Measurements from ENCODE around the gene FURIN.

GRCh38 chr15:90822204-90822955 lies 46.0 kb upstream of the FURIN start:
- TF ChIP-seq POLR2A (IDR thresholded peaks at IDR 0.05; ENCODE audit: control extremely low read depth in 1 of 2, low read depth in 2 of 2, low read length in 2 of 2) (no peak), EZH2 (IDR thresholded peaks at IDR 0.05; ENCODE audit: low read depth, low read length, severe bottlenecking) (no peak), CTCF (IDR thresholded peaks at IDR 0.05; ENCODE audit: control extremely low read depth in 1 of 3, insufficient read depth in 1 of 3, low read depth in 1 of 3, low read length in 3 of 3) (no peak), RAD21 (IDR thresholded peaks at IDR 0.05 in 1 of 2, conservative IDR thresholded peaks at IDR 0.05 in 1 of 2; ENCODE audit: low read depth in 2 of 2, low read length in 2 of 2) (no peak), TEAD4 (IDR thresholded peaks at IDR 0.05; ENCODE audit: low read depth, low read length) (no peak), ATF2 (IDR thresholded peaks at IDR 0.05; ENCODE audit: low read length) (no peak)

Data from H1 (cell line).